ENCODE data around the gene TEK. TPM values are rescaled to one million over a fixed set of nuclear protein-coding genes. Genes with fewer than 3 reads are reported as not detected.

TEK gene
- total and polyA plus RNA-seq, 9 of the 15 experiments (the other 6 are each of a cell fraction or from before 2014, with no cell fraction given): 0.03 to 0.13 (median 0.06) TPM

DNA sequence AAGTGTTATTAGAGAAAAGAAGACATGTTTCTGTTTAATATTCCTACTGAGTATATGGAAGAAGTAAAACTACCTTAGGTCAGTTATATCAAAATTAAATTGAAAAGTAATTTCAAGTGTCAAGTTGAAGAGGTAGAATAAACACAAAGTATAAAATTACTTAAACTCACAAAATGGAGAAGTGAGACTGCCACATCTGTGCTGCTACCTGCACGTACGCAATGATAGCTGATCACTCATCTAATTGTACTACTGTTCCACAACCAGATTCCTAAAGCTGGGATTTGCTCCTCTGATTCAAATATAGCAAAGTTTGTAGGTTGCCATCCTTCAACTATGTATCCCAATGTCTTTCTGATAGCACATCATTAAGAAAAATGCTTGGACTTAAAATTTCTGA is 163.1 kb downstream of the TEK start (continued):
- TF ChIP-seq ZNF57 (CRISPR knock-in tag; IDR thresholded peaks at IDR 0.05) (no peak), PRPF4 (IDR thresholded peaks at IDR 0.05; ENCODE audit: insufficient read depth, low read depth, low read length, poor library complexity, severe bottlenecking) (no peak), SOX6 (IDR thresholded peaks at IDR 0.05) (no peak), PYGO2 (tag; IDR thresholded peaks at IDR 0.05) (no peak)
- TF ChIP-seq, protein P1, sequence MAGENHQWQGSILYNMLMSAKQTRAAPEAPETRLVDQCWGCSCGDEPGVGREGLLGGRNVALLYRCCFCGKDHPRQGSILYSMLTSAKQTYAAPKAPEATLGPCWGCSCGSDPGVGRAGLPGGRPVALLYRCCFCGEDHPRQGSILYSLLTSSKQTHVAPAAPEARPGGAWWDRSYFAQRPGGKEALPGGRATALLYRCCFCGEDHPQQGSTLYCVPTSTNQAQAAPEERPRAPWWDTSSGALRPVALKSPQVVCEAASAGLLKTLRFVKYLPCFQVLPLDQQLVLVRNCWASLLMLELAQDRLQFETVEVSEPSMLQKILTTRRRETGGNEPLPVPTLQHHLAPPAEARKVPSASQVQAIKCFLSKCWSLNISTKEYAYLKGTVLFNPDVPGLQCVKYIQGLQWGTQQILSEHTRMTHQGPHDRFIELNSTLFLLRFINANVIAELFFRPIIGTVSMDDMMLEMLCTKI (IDR thresholded peaks at IDR 0.05; ENCODE audit: partially characterized antibody): no peak

DNA sequence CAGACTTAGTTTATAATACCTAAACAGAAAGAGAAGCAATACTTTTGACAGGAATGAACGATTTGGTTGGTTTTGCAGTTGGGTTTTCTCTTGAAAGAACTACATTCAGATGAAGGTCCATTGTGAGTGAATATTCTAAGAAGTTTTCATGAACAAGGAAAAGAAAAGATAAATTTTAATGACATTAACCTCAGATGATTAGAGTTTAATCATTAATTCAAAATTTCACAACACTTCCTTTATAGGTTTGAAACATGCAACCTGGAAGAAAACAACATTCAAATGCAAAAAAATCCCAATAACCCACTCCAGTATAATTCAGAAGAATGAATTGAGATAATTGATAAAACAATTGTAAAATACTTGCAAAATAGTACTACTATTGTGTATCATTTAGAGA is 164.2 kb downstream of the TEK start:
- ChIA-PET POLR2A (no interaction called here), CTCF (ENCODE audit: low intra/inter-chr PET ratio) (no interaction called here)
- no peaks in the 10 kb centered on the region for H3K4me1 ChIP-seq (replicated peaks in 1 of 2; ENCODE audit: control insufficient read depth in 2 of 2, insufficient read depth in 2 of 2, low read length in 2 of 2)
- no TSS peak for BruUV-seq (replicated peaks)
- ATAC-seq: no peak
- no peak for DNase-seq (ENCODE audit: extremely low read depth in 1 of 4, low spot score in 3 of 4)
- intact Hi-C loops (cut with micrococcal nuclease): no loop called here
- H3K9me1 ChIP-seq (ENCODE audit: control insufficient read depth, insufficient read depth, low read length): no peaks in the 10 kb centered on the region
- H3K36me3 ChIP-seq (ENCODE audit: control insufficient read depth, insufficient read depth, low read length): no peaks in the 10 kb centered on the region
- no peak overlapping the region for H3K4me3 ChIP-seq
- H4K20me1 ChIP-seq (replicated peaks; ENCODE audit: control insufficient read depth, insufficient read depth, low read length): no peaks in the 10 kb centered on the region
- no peaks in the 10 kb centered on the region for H3K9me3 ChIP-seq (replicated peaks; ENCODE audit: control insufficient read depth, insufficient read depth, low read depth, low read length)
- no CpG with 5 or more reads among the region's 1 CpG for WGBS (ENCODE audit: insufficient coverage, low coverage, missing lambda C conversion rate)
- no peak overlapping the region for H2AFZ ChIP-seq (ENCODE audit: low read depth, low read length)
- H3K79me2 ChIP-seq (ENCODE audit: control insufficient read depth, insufficient read depth, low read length): no peaks in the 10 kb centered on the region
- TF ChIP-seq TRIM28 (IDR thresholded peaks at IDR 0.05) (no peak), FOXA3 (CRISPR knock-in tag; conservative IDR thresholded peaks at IDR 0.05 in 1 of 2, IDR thresholded peaks at IDR 0.05 in 1 of 2) (no peak), HMG20A (CRISPR knock-in tag; conservative IDR thresholded peaks at IDR 0.05) (no peak), ZFP36 (IDR thresholded peaks at IDR 0.05; ENCODE audit: low read depth, low read length, partially characterized antibody) (no peak), ZSCAN29 (IDR thresholded peaks at IDR 0.05) (no peak), SMARCA5 (IDR thresholded peaks at IDR 0.05) (no peak), GTF2A2 (tag; IDR thresholded peaks at IDR 0.05) (no peak), ZNF3 (CRISPR knock-in tag; IDR thresholded peaks at IDR 0.05) (no peak), MEF2A (IDR thresholded peaks at IDR 0.05; ENCODE audit: control insufficient read depth, low read depth, low read length) (no peak)
- TF ChIP-seq, protein P2, sequence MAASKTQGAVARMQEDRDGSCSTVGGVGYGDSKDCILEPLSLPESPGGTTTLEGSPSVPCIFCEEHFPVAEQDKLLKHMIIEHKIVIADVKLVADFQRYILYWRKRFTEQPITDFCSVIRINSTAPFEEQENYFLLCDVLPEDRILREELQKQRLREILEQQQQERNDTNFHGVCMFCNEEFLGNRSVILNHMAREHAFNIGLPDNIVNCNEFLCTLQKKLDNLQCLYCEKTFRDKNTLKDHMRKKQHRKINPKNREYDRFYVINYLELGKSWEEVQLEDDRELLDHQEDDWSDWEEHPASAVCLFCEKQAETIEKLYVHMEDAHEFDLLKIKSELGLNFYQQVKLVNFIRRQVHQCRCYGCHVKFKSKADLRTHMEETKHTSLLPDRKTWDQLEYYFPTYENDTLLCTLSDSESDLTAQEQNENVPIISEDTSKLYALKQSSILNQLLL (CRISPR knock-in tag; IDR thresholded peaks at IDR 0.05; ENCODE audit: borderline replicate concordance): no peak
- TF ChIP-seq, protein P3, sequence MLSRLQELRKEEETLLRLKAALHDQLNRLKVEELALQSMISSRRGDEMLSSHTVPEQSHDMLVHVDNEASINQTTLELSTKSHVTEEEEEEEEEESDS (CRISPR knock-in tag; IDR thresholded peaks at IDR 0.05): no peak
- no peaks in the 10 kb centered on the region for H3K27me3 ChIP-seq (ENCODE audit: control insufficient read depth in 2 of 2, insufficient read depth in 2 of 2, low read length in 2 of 2)
- no peak for FAIRE-seq
- H3K4me2 ChIP-seq (ENCODE audit: insufficient read depth, low read length): no peak overlapping the region
- no peak overlapping the region for H3K9ac ChIP-seq (ENCODE audit: insufficient read depth in 1 of 2, low read depth in 2 of 2, low read length in 2 of 2)
- H3K27ac ChIP-seq (ENCODE audit: extremely low read depth, low read depth, low read length): no peak overlapping the region
- in situ Hi-C loops (cut with MboI): no loop called here
